ENCODE results near the gene SETD1A. TPM values are rescaled to one million over a fixed set of nuclear protein-coding genes. Genes with fewer than 3 reads are reported as not detected.

The SETD1A gene
- total and polyA plus RNA-seq, 2 of the 4 experiments (the other 2 are of a cell fraction), result 0.54 to 5.8 TPM

- Histone ChIP-seq H4K91ac (ENCODE audit: insufficient read depth, low read depth, low read length) (no peak overlapping the region), H2AK9ac (replicated peaks; ENCODE audit: low read depth, low read length, poor library complexity) (no peak overlapping the region), H3K4me1 (ENCODE audit: control insufficient read depth, insufficient read depth, low read length) (no peaks in the 10 kb centered on the region), H3K4me3 (ENCODE audit: insufficient read depth, low read depth, low read length) (no peak overlapping the region), H3K79me1 (ENCODE audit: low read depth in 1 of 2, low read length in 2 of 2) (no peaks in the 10 kb centered on the region), H3K27ac (ENCODE audit: insufficient read depth, low read length) (no peak overlapping the region), H3K9me3 (ENCODE audit: control insufficient read depth, insufficient read depth, low read length) (no peaks in the 10 kb centered on the region), H2AK5ac (ENCODE audit: low read depth, low read length) (no peak overlapping the region), H3K56ac (ENCODE audit: extremely low read depth, insufficient read depth, low read length) (no peak overlapping the region), H3K27me3 (ENCODE audit: control insufficient read depth, insufficient read depth, low read length) (no peaks in the 10 kb centered on the region), H3K18ac (ENCODE audit: low read depth, low read length) (no peak overlapping the region), H3K36me3 (ENCODE audit: control insufficient read depth, insufficient read depth, low read length) (no peaks in the 10 kb centered on the region), H2AFZ (replicated peaks; ENCODE audit: low read length, poor library complexity) (no peak overlapping the region), H2BK120ac (ENCODE audit: low read depth, low read length) (no peak overlapping the region), H3K14ac (replicated peaks; ENCODE audit: low read depth, low read length) (no peak overlapping the region), H2BK20ac (ENCODE audit: low read depth, low read length) (no peak overlapping the region), H3K9me1 (ENCODE audit: insufficient read depth, low read length) (no peaks in the 10 kb centered on the region), H3K4me2 (ENCODE audit: low read depth, low read length) (no peak overlapping the region), H3K4ac (ENCODE audit: low read depth, low read length) (no peak overlapping the region), H4K5ac (ENCODE audit: low read depth, low read length) (no peak overlapping the region), H3K23ac (ENCODE audit: low read depth, low read length) (no peak overlapping the region), H4K8ac (ENCODE audit: low read depth in 2 of 2, low read length in 2 of 2) (no peak overlapping the region), H2BK5ac (ENCODE audit: low read depth, low read length, poor library complexity, severe bottlenecking) (no peak overlapping the region), H4K20me1 (ENCODE audit: insufficient read depth, low read length) (no peaks in the 10 kb centered on the region), H3K9ac (ENCODE audit: low read depth, low read length) (no peak overlapping the region), H2BK15ac (ENCODE audit: low read depth, low read length) (no peak overlapping the region)
- TF ChIP-seq, protein P1, sequence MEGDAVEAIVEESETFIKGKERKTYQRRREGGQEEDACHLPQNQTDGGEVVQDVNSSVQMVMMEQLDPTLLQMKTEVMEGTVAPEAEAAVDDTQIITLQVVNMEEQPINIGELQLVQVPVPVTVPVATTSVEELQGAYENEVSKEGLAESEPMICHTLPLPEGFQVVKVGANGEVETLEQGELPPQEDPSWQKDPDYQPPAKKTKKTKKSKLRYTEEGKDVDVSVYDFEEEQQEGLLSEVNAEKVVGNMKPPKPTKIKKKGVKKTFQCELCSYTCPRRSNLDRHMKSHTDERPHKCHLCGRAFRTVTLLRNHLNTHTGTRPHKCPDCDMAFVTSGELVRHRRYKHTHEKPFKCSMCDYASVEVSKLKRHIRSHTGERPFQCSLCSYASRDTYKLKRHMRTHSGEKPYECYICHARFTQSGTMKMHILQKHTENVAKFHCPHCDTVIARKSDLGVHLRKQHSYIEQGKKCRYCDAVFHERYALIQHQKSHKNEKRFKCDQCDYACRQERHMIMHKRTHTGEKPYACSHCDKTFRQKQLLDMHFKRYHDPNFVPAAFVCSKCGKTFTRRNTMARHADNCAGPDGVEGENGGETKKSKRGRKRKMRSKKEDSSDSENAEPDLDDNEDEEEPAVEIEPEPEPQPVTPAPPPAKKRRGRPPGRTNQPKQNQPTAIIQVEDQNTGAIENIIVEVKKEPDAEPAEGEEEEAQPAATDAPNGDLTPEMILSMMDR (conservative IDR thresholded peaks at IDR 0.05; ENCODE audit: low read depth, low read length), result no peak
- TF ChIP-seq POLR2A (IDR thresholded peaks at IDR 0.05; ENCODE audit: low read depth, low read length) (no peak), RFX5 (IDR thresholded peaks at IDR 0.05; ENCODE audit: low read depth, low read length) (no peak), MAZ (IDR thresholded peaks at IDR 0.05; ENCODE audit: borderline replicate concordance, low read depth, low read length) (no peak), NFE2L2 (IDR thresholded peaks at IDR 0.05; ENCODE audit: low read depth, low read length) (no peak), RAD21 (IDR thresholded peaks at IDR 0.05; ENCODE audit: low read length) (no peak), RCOR1 (IDR thresholded peaks at IDR 0.05; ENCODE audit: insufficient replicate concordance, low read length) (no peak), CEBPB (IDR thresholded peaks at IDR 0.05; ENCODE audit: low read depth, low read length) (no peak), ELK1 (IDR thresholded peaks at IDR 0.05; ENCODE audit: borderline replicate concordance, low read depth, low read length) (no peak), BHLHE40 (IDR thresholded peaks at IDR 0.05; ENCODE audit: low read depth, low read length) (no peak), MXI1 (IDR thresholded peaks at IDR 0.05; ENCODE audit: borderline replicate concordance, low read depth, low read length) (no peak), CHD1 (IDR thresholded peaks at IDR 0.05; ENCODE audit: low read depth, low read length) (no peak), USF2 (IDR thresholded peaks at IDR 0.05; ENCODE audit: low read depth, low read length) (no peak), FOS (IDR thresholded peaks at IDR 0.05; ENCODE audit: low read depth, low read length) (no peak), MAFK (IDR thresholded peaks at IDR 0.05; ENCODE audit: low read depth, low read length) (no peak), SMC3 (IDR thresholded peaks at IDR 0.05; ENCODE audit: low read depth, low read length) (no peak)
- no peak for DNase-seq
- intact Hi-C loops (cut with micrococcal nuclease) (no loop called here), in situ Hi-C loops (cut with MboI; ENCODE audit: low sequenced_read_pairs) (no loop called here), dilution Hi-C loops (cut with HindIII; ENCODE audit: low sequenced_read_pairs, unreplicated experiment) (no loop called here)
- BruUV-seq (replicated peaks), result no TSS peak
- ChIA-PET POLR2A (ENCODE audit: unreplicated experiment) (no interaction called here), CTCF (interaction anchor here (0.6 kb wide), 1 partner anchor 209 kb away, joined by 4 read pairs; no protein-coding TSS in a partner anchor)
- ATAC-seq (ENCODE audit: low read depth), result no peak
- no CpG with 5 or more reads among the region's 6 CpGs for WGBS, 2 experiments (ENCODE audit: extremely low coverage in 2 of 2, insufficient read length in 1 of 2)
These were observed 66.2 kb downstream of the SETD1A start for GRCh38 chr16:31023627-31024226.

All from IMR-90 (cell line).